Osteoblast (primary cell): ENCODE data around the gene WNT3A. TPM values are rescaled to one million over a fixed set of nuclear protein-coding genes. Genes with fewer than 3 reads are reported as not detected.
A peak's percentile ranks its signal among the peaks of the same experiment; 100 is the strongest.

Experiments
- DNase-seq: peaks from one replicate; pipeline ENCODE4 v3.0.0; 2011; ENCODE audit warnings: low spot score, mixed read lengths; ENCODE audit not compliant: insufficient read length; ENCODE audit errors: missing footprints
- H2AFZ ChIP-seq: 2 replicates; pipeline ENCODE4 v1.6.0; 2011; ENCODE audit warnings: mild to moderate bottlenecking, low read length
- H3K27ac ChIP-seq: 2 replicates; pipeline ENCODE4 v1.5.1; 2011; ENCODE audit warnings: mild to moderate bottlenecking, low read depth, low read length, moderate library complexity
- H3K27me3 ChIP-seq: 2 replicates; pipeline ENCODE4 v1.6.0; 2012; ENCODE audit warnings: mild to moderate bottlenecking, control low read depth, inconsistent platforms, low read length, moderate library complexity; ENCODE audit not compliant: insufficient read depth
- H3K36me3 ChIP-seq: 2 replicates; pipeline ENCODE4 v1.5.1; 2011; ENCODE audit warnings: mild to moderate bottlenecking, low read length, control low read depth, moderate library complexity; ENCODE audit not compliant: insufficient read depth
- H3K4me1 ChIP-seq: 2 replicates; pipeline ENCODE4 v1.5.1; 2011; ENCODE audit warnings: mild to moderate bottlenecking, low read length, control low read depth, moderate library complexity; ENCODE audit not compliant: insufficient read depth
- H3K4me2 ChIP-seq: 2 replicates; pipeline ENCODE4 v1.6.0; 2011; ENCODE audit warnings: mild to moderate bottlenecking, low read length; ENCODE audit not compliant: insufficient read depth
- H3K4me3 ChIP-seq: fragments of 200-600 bp; sonication (generic); 3 replicates; pipeline ENCODE4 v1.5.1; 2012; ENCODE audit warnings: mild to moderate bottlenecking, low read length, inconsistent platforms; ENCODE audit not compliant: insufficient read depth
- H3K79me2 ChIP-seq: 2 replicates; pipeline ENCODE4 v1.6.0; 2012; ENCODE audit warnings: mild to moderate bottlenecking, low read length, control low read depth, inconsistent platforms; ENCODE audit not compliant: insufficient read depth
- H3K9me3 ChIP-seq: 2 replicates; pipeline ENCODE4 v1.5.1; 2011; ENCODE audit warnings: low read depth, low read length, control low read depth
- H4K20me1 ChIP-seq: 2 replicates; pipeline ENCODE4 v1.6.0; 2012; ENCODE audit warnings: mild to moderate bottlenecking, low read length, control low read depth; ENCODE audit not compliant: insufficient read depth
- CTCF ChIP-seq: IDR thresholded peaks from 2 replicates; pipeline ENCODE4 v1.5.1; 2011; ENCODE audit warnings: mild to moderate bottlenecking, low read depth, low read length, moderate library complexity; ENCODE audit errors: extremely low read depth
- total RNA-seq: library from RNA; depleted of rRNA; stranded (reverse); fragments of >200 nt; gene quantifications from 2 replicates; pipeline ENCODE4 v1.2.3, GENCODE V29; 2012

The WNT3A gene
- total RNA-seq, 1 donor: not detected

- Histone ChIP-seq H3K36me3 (no peaks in the 10 kb centered on the region), H3K79me2 (no peaks in the 10 kb centered on the region), H3K9me3 (no peaks in the 10 kb centered on the region), H2AFZ (no peak overlapping the region), H3K27ac (no peak overlapping the region), H3K4me3 (no peak overlapping the region), H3K4me1 (no peaks in the 10 kb centered on the region), H4K20me1 (no peaks in the 10 kb centered on the region), H3K27me3 (peaks cover 44% of the 10 kb centered on the region), H3K4me2 (no peak overlapping the region)
- TF ChIP-seq CTCF: no peak
- peak; percentile 76 for DNase-seq
These were observed 56.7 kb downstream of the WNT3A start for GRCh38 chr1:228063251-228064191.

- Histone ChIP-seq H3K4me2 (no peak overlapping the region), H3K9me3 (no peaks in the 10 kb centered on the region), H3K79me2 (no peaks in the 10 kb centered on the region), H3K36me3 (no peaks in the 10 kb centered on the region), H3K27ac (no peak overlapping the region), H3K4me3 (no peak overlapping the region), H4K20me1 (no peaks in the 10 kb centered on the region), H3K27me3 (peaks cover 36% of the 10 kb centered on the region), H2AFZ (no peak overlapping the region), H3K4me1 (no peaks in the 10 kb centered on the region)
- no peak for TF ChIP-seq CTCF
- peak; percentile 47 for DNase-seq
These were observed 57.5 kb downstream of the WNT3A start for GRCh38 chr1:228064296-228064695.

GRCh38 chr1:228064741-228065542 is 58.1 kb downstream of the WNT3A start:
- H2AFZ ChIP-seq: no peak overlapping the region
- peaks cover 30% of the 10 kb centered on the region for H3K27me3 ChIP-seq
- no peak for TF ChIP-seq CTCF
- H3K27ac ChIP-seq: no peak overlapping the region
- no peaks in the 10 kb centered on the region for H3K36me3 ChIP-seq
- H3K4me2 ChIP-seq: no peak overlapping the region
- DNase-seq: peak; percentile 66
- no peak overlapping the region for H3K4me3 ChIP-seq
- no peaks in the 10 kb centered on the region for H3K79me2 ChIP-seq
- no peaks in the 10 kb centered on the region for H3K9me3 ChIP-seq
- no peaks in the 10 kb centered on the region for H3K4me1 ChIP-seq
- no peaks in the 10 kb centered on the region for H4K20me1 ChIP-seq
